MM.1S (cell line): Measurements from ENCODE around the gene ZBED1.
"Not testable (repeated sequence)": the region's sequence is repeated elsewhere in the genome, so short reads cannot be mapped to it uniquely, and the experiment has no call there.

Source experiments
- DNase-seq: peaks from one replicate; pipeline ENCODE4 v3.0.0-alpha.2; 2015
- H2AFZ ChIP-seq: fragments of 300-600 bp; sonication (generic); 2 replicates; pipeline ENCODE4 v1.6.0; 2016; ENCODE audit warnings: antibody characterized with exemption, low read length
- H3F3A ChIP-seq: fragments of 300-600 bp; sonication (generic); 2 replicates; pipeline ENCODE4 v1.6.1; 2016; ENCODE audit warnings: mild to moderate bottlenecking, antibody characterized with exemption, low read length, moderate library complexity, mixed read lengths; ENCODE audit not compliant: insufficient read depth
- H3K27ac ChIP-seq: fragments of 300-600 bp; sonication (generic); 2 replicates; pipeline ENCODE4 v1.5.1; 2016; ENCODE audit warnings: mild to moderate bottlenecking, low read length
- H3K27me3 ChIP-seq: fragments of 300-600 bp; sonication (generic); replicated peaks from 2 replicates; pipeline ENCODE4 v1.6.0; 2016; ENCODE audit warnings: low read length; ENCODE audit not compliant: insufficient read depth
- H3K36me3 ChIP-seq: fragments of 300-600 bp; sonication (generic); replicated peaks from 2 replicates; pipeline ENCODE4 v1.6.1; 2016; ENCODE audit warnings: mild to moderate bottlenecking, low read length, mixed read lengths; ENCODE audit not compliant: insufficient read depth
- H3K4me1 ChIP-seq: fragments of 300-600 bp; sonication (generic); 2 replicates; pipeline ENCODE4 v1.6.1; 2016; ENCODE audit warnings: low read length, mixed read lengths
- H3K4me2 ChIP-seq: fragments of 300-600 bp; sonication (generic); 2 replicates; pipeline ENCODE4 v1.6.0; 2016; ENCODE audit warnings: low read depth, low read length
- H3K4me3 ChIP-seq: fragments of 300-600 bp; sonication (generic); 2 replicates; pipeline ENCODE4 v1.5.1; 2016; ENCODE audit warnings: low read length, mixed read lengths
- H3K79me2 ChIP-seq: fragments of 300-600 bp; sonication (generic); 2 replicates; pipeline ENCODE4 v1.6.1; 2016; ENCODE audit warnings: mixed run types, low read length, mixed read lengths
- H3K9ac ChIP-seq: fragments of 300-600 bp; sonication (generic); 2 replicates; pipeline ENCODE4 v1.6.1; 2016; ENCODE audit warnings: low read length, mixed read lengths
- H3K9me2 ChIP-seq: fragments of 300-600 bp; sonication (generic); replicated peaks from 2 replicates; pipeline ENCODE4 v1.6.1; 2016; ENCODE audit warnings: mild to moderate bottlenecking, low read length, mixed read lengths; ENCODE audit not compliant: insufficient read depth
- H3K9me3 ChIP-seq: fragments of 300-600 bp; sonication (generic); replicated peaks from 2 replicates; pipeline ENCODE4 v1.6.1; 2016; ENCODE audit warnings: mild to moderate bottlenecking, low read length, mixed read lengths; ENCODE audit not compliant: insufficient read depth
- H4K20me1 ChIP-seq: fragments of 300-600 bp; sonication (generic); 2 replicates; pipeline ENCODE4 v1.6.1; 2016; ENCODE audit warnings: mild to moderate bottlenecking, low read length, moderate library complexity, mixed read lengths; ENCODE audit not compliant: insufficient read depth
- CTCF ChIP-seq: fragments of 300-600 bp; sonication (generic); IDR thresholded peaks from 2 replicates; pipeline ENCODE4 v1.5.1; 2016; ENCODE audit warnings: antibody characterized with exemption, low read length, mixed read lengths
- EZH2 ChIP-seq: fragments of 300-600 bp; sonication (generic); optimal IDR thresholded peaks from 2 replicates; pipeline ENCODE3; 2017; ENCODE audit warnings: low read depth, mild to moderate bottlenecking, antibody characterized with exemption, low read length, mixed read lengths
- EZH2phosphoT487 ChIP-seq: fragments of 300-600 bp; sonication (generic); IDR thresholded peaks from 2 replicates; pipeline ENCODE4 v1.6.1; 2018; ENCODE audit warnings: antibody characterized with exemption, low read length

The ZBED1 gene

DNA sequence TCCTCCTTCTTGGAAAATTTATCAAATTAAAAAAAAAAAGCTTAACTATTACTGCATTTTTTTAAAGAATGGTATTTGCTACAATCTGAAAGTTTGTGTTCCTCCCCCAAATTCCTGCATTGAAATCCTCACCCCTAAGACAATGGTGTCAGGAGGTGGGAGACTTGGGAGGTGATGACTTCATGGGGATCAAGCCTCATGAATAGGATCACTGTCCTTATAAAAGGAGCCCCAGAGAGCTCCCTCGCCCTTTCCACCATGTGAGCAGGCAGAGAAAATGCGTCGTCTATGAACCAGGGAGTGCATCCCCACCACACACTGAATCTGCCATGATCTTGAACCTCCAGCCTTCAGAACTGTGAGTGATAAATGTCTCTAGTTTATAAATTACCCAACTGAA is 38.0 kb downstream of the ZBED1 start:
- Histone ChIP-seq H3K79me2 (no peaks in the 10 kb centered on the region), H3K9ac (no peak overlapping the region), H3F3A (no peaks in the 10 kb centered on the region), H3K4me1 (no peaks in the 10 kb centered on the region), H3K9me2 (no peaks in the 10 kb centered on the region), H3K27ac (no peak overlapping the region), H3K4me3 (no peak overlapping the region), H4K20me1 (no peaks in the 10 kb centered on the region), H3K4me2 (no peak overlapping the region), H3K9me3 (no peaks in the 10 kb centered on the region), H2AFZ (no peak overlapping the region), H3K36me3 (no peaks in the 10 kb centered on the region), H3K27me3 (no peaks in the 10 kb centered on the region)
- TF ChIP-seq EZH2: no peak
- no peak for TF ChIP-seq EZH2phosphoT487
- TF ChIP-seq CTCF: no peak
- DNase-seq: no peak

DNA sequence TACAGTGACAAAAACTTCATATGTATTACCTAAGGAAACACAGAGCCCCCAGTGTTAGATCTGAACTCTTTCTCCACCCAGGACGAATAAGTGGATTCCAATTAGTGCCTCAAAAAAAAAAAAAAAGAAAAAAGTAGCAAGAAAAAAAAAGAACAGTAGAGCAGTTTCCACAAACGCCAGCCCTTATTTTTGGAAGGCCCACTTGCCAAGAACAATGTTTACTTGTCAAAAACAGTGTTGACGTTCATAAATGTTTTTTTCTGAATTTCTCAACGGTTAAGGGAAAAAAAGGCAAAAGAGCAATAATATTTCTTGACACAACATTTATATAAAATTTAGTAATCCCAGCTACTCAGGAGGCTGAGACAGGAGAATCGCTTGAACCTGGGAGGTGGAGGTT is 38.7 kb downstream of the ZBED1 start:
- H3K79me2 ChIP-seq: no peaks in the 10 kb centered on the region
- H3K27ac ChIP-seq: no peak overlapping the region
- H4K20me1 ChIP-seq: no peaks in the 10 kb centered on the region

DNA sequence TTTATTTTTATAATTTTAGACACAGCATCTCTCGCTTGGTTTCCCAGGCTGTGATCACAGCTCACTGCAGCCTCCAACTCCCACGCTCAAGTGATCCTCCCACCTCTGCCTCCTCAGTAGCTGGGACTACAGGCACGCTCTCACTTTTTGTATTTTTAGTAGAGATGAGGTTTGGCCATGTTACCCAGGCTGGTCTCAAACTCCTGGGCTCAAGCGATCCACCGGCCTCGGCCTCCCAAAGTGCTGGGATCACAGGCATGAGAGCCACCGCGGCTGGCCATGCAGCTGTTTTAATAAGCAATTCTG is 39.1 kb downstream of the ZBED1 start:
- no peaks in the 10 kb centered on the region for H3K79me2 ChIP-seq
- H3F3A ChIP-seq: no peaks in the 10 kb centered on the region
- H3K27ac ChIP-seq: no peak overlapping the region
- TF ChIP-seq EZH2 (no peak), CTCF (no peak), EZH2phosphoT487 (no peak)
- DNase-seq: no peak
- no peaks in the 10 kb centered on the region for H4K20me1 ChIP-seq
- H3K36me3 ChIP-seq: no peaks in the 10 kb centered on the region
- no peak overlapping the region for H3K4me3 ChIP-seq
- no peaks in the 10 kb centered on the region for H3K9me2 ChIP-seq
- H3K4me1 ChIP-seq: no peaks in the 10 kb centered on the region
- no peaks in the 10 kb centered on the region for H3K9me3 ChIP-seq
- no peak overlapping the region for H3K9ac ChIP-seq
- no peaks in the 10 kb centered on the region for H3K27me3 ChIP-seq
- no peak overlapping the region for H3K4me2 ChIP-seq
- H2AFZ ChIP-seq: no peak overlapping the region

More for the DNA sequence above, 38.7 kb downstream of the ZBED1 start:
- no peaks in the 10 kb centered on the region for H3K36me3 ChIP-seq
- DNase-seq: no peak
- H3K4me3 ChIP-seq: no peak overlapping the region
- H3K9me2 ChIP-seq: no peaks in the 10 kb centered on the region
- H3K9me3 ChIP-seq: no peaks in the 10 kb centered on the region
- H3K4me1 ChIP-seq: no peaks in the 10 kb centered on the region
- H3F3A ChIP-seq: no peaks in the 10 kb centered on the region
- no peak for TF ChIP-seq CTCF
- no peak for TF ChIP-seq EZH2phosphoT487
- no peak for TF ChIP-seq EZH2
- no peak overlapping the region for H3K4me2 ChIP-seq
- no peak overlapping the region for H3K9ac ChIP-seq
- H3K27me3 ChIP-seq: no peaks in the 10 kb centered on the region
- H2AFZ ChIP-seq: no peak overlapping the region

- not testable (repeated sequence) for H3K4me2 ChIP-seq, DNase-seq, H3K4me1 ChIP-seq, H3K9me3 ChIP-seq, H3K27me3 ChIP-seq, H2AFZ ChIP-seq, H3K79me2 ChIP-seq, H3F3A ChIP-seq, H4K20me1 ChIP-seq, H3K9ac ChIP-seq, H3K36me3 ChIP-seq, H3K9me2 ChIP-seq, H3K4me3 ChIP-seq, H3K27ac ChIP-seq
These were observed 39.7 kb downstream of the ZBED1 start for GRCh38 chrX:2460821-2461710.

- H3K9me2 ChIP-seq, H3K9me3 ChIP-seq, H3K36me3 ChIP-seq, H4K20me1 ChIP-seq, H2AFZ ChIP-seq, H3K9ac ChIP-seq, H3K27me3 ChIP-seq, H3K4me2 ChIP-seq, H3K27ac ChIP-seq, DNase-seq, H3K4me1 ChIP-seq, H3F3A ChIP-seq, H3K4me3 ChIP-seq, H3K79me2 ChIP-seq: not testable (repeated sequence)
These were observed 40.7 kb downstream of the ZBED1 start for GRCh38 chrX:2460048-2460447.
